Nephron progenitor cell (in vitro differentiated cells): ENCODE results near the gene PSME3.

Source experiments
- DNase-seq: peaks from one replicate; pipeline ENCODE4 v3.0.0; 2021
- H3K27ac Mint-ChIP-seq: 2 replicates; pipeline ENCODE4 v1.8.0; 2021; ENCODE audit warnings: mild to moderate bottlenecking, moderate library complexity, mixed read lengths
- H3K27me3 Mint-ChIP-seq: 2 replicates; pipeline ENCODE4 v1.8.0; 2021; ENCODE audit warnings: mild to moderate bottlenecking, low read depth, mixed read lengths; ENCODE audit not compliant: poor library complexity
- H3K36me3 Mint-ChIP-seq: 2 replicates; pipeline ENCODE4 v1.8.0; 2021; ENCODE audit warnings: low read depth, mixed read lengths
- H3K4me1 Mint-ChIP-seq: 2 replicates; pipeline ENCODE4 v1.8.0; 2021; ENCODE audit warnings: mixed read lengths
- H3K4me3 Mint-ChIP-seq: 2 replicates; pipeline ENCODE4 v1.8.0; 2021; ENCODE audit warnings: mild to moderate bottlenecking, moderate library complexity, mixed read lengths
- H3K9me3 Mint-ChIP-seq: 2 replicates; pipeline ENCODE4 v1.8.0; 2021; ENCODE audit warnings: mild to moderate bottlenecking, moderate library complexity, mixed read lengths
- CTCF ChIP-seq: fragments of 200-600 bp; sonication (generic); IDR thresholded peaks from 2 replicates; pipeline ENCODE4 v1.5.0; 2021; ENCODE audit warnings: antibody characterized with exemption

The PSME3 gene

GRCh38 chr17:42833767-42834422 is 698 bp downstream of the PSME3 start:
- no peak for TF ChIP-seq CTCF
- H3K4me1 Mint-ChIP-seq, result peaks cover 24% of the 10 kb centered on the region
- no peak for DNase-seq
- peaks cover 41% of the 10 kb centered on the region for H3K36me3 Mint-ChIP-seq
- H3K27me3 Mint-ChIP-seq, result peaks cover 19% of the 10 kb centered on the region
- H3K4me3 Mint-ChIP-seq, result peak overlapping the region; percentile 94
- no peaks in the 10 kb centered on the region for H3K9me3 Mint-ChIP-seq
- H3K27ac Mint-ChIP-seq, result peak overlapping the region; percentile 99

GRCh38 chr17:42835732-42836131 is 2.5 kb downstream of the PSME3 start:
- Mint-ChIP-seq H3K27me3 (peaks cover 3% of the 10 kb centered on the region), H3K36me3 (peaks cover 49% of the 10 kb centered on the region), H3K9me3 (no peaks in the 10 kb centered on the region), H3K4me1 (peaks cover 24% of the 10 kb centered on the region), H3K4me3 (no peak overlapping the region), H3K27ac (no peak overlapping the region)
- no peak for TF ChIP-seq CTCF
- no peak for DNase-seq

GRCh38 chr17:42841975-42842685 is 8.9 kb downstream of the PSME3 start:
- no peaks in the 10 kb centered on the region for H3K9me3 Mint-ChIP-seq
- H3K4me1 Mint-ChIP-seq, result no peaks in the 10 kb centered on the region
- no peak for DNase-seq
- H3K27ac Mint-ChIP-seq, result no peak overlapping the region
- peaks cover 41% of the 10 kb centered on the region for H3K36me3 Mint-ChIP-seq
- no peaks in the 10 kb centered on the region for H3K27me3 Mint-ChIP-seq
- no peak overlapping the region for H3K4me3 Mint-ChIP-seq
- TF ChIP-seq CTCF, result no peak

- Mint-ChIP-seq H3K4me3 (no peak overlapping the region), H3K27me3 (no peaks in the 10 kb centered on the region), H3K9me3 (no peaks in the 10 kb centered on the region)
Observed at GRCh38 chr17:42843358-42843934, 10.2 kb downstream of the PSME3 start.

GRCh38 chr17:42844271-42844670 is 11.1 kb downstream of the PSME3 start, which contains the start of gene AOC2:
TSS of gene AOC2 (plus strand) at chr17:42844580. CDS start at chr17:42844627, 47 bp downstream.
- no peak for TF ChIP-seq CTCF
- Mint-ChIP-seq H3K27me3 (no peaks in the 10 kb centered on the region), H3K9me3 (no peaks in the 10 kb centered on the region), H3K27ac (peak within 1 kb of the TSS; percentile 57), H3K36me3 (peaks cover 25% of the 10 kb centered on the region), H3K4me3 (no peak within 1 kb of the TSS), H3K4me1 (peaks cover 2% of the 10 kb centered on the region)
- no peak for DNase-seq

More at GRCh38 chr17:42843358-42843934, 10.2 kb downstream of the PSME3 start:
- Mint-ChIP-seq H3K27ac (peak overlapping the region; percentile 13), H3K36me3 (peaks cover 33% of the 10 kb centered on the region), H3K4me1 (no peaks in the 10 kb centered on the region)
- peak; percentile 96 for TF ChIP-seq CTCF
- peak; percentile 40 for DNase-seq
